Nephron (organoid): ENCODE measurements around the gene TNFRSF11A.

Experiments used
- H3K27ac Mint-ChIP-seq, 3 experiments: 2 replicates each; pipeline ENCODE4 v1.8.0; 2020; ENCODE audit warnings: mixed read lengths in 3 of 3, mild to moderate bottlenecking in 2 of 3, moderate library complexity in 1 of 3
- H3K27me3 Mint-ChIP-seq: 2 replicates; pipeline ENCODE4 v1.8.0; 2021; ENCODE audit warnings: low read depth, mild to moderate bottlenecking, moderate library complexity, mixed read lengths
- H3K36me3 Mint-ChIP-seq: 2 replicates; pipeline ENCODE4 v1.8.0; 2020; ENCODE audit warnings: low read depth, mixed read lengths
- H3K4me1 Mint-ChIP-seq: 2 replicates; pipeline ENCODE4 v1.8.0; 2020; ENCODE audit warnings: mixed read lengths
- H3K4me3 Mint-ChIP-seq, 3 experiments: 2 replicates each; pipeline ENCODE4 v1.8.0; 2020; ENCODE audit warnings: mild to moderate bottlenecking in 3 of 3, mixed read lengths in 3 of 3, moderate library complexity in 2 of 3
- H3K9me3 Mint-ChIP-seq: 2 replicates; pipeline ENCODE4 v1.8.0; 2020; ENCODE audit warnings: mixed read lengths
- TF ChIP-seq, protein P1 (sequence below), 3 experiments: fragments of 200-600 bp; sonication (generic); IDR thresholded peaks; one replicate each; pipeline ENCODE4 v1.5.0; 2021; ENCODE audit warnings: antibody characterized with exemption in 3 of 3; ENCODE audit not compliant: unreplicated experiment in 3 of 3

TNFRSF11A gene

GRCh38 chr18:62399276-62399675, 74.2 kb downstream of the TNFRSF11A start:
- TF ChIP-seq, protein P1, sequence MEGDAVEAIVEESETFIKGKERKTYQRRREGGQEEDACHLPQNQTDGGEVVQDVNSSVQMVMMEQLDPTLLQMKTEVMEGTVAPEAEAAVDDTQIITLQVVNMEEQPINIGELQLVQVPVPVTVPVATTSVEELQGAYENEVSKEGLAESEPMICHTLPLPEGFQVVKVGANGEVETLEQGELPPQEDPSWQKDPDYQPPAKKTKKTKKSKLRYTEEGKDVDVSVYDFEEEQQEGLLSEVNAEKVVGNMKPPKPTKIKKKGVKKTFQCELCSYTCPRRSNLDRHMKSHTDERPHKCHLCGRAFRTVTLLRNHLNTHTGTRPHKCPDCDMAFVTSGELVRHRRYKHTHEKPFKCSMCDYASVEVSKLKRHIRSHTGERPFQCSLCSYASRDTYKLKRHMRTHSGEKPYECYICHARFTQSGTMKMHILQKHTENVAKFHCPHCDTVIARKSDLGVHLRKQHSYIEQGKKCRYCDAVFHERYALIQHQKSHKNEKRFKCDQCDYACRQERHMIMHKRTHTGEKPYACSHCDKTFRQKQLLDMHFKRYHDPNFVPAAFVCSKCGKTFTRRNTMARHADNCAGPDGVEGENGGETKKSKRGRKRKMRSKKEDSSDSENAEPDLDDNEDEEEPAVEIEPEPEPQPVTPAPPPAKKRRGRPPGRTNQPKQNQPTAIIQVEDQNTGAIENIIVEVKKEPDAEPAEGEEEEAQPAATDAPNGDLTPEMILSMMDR (IDR thresholded peaks at IDR 0.05; ENCODE audit: unreplicated experiment in 3 of 3): no peak
- H3K36me3 Mint-ChIP-seq: no peaks in the 10 kb centered on the region

GRCh38 chr18:62399781-62400308, 74.7 kb downstream of the TNFRSF11A start:
- Mint-ChIP-seq H3K27me3 (no peaks in the 10 kb centered on the region), H3K36me3 (no peaks in the 10 kb centered on the region), H3K9me3 (no peaks in the 10 kb centered on the region), H3K27ac (no peak overlapping the region), H3K4me1 (no peaks in the 10 kb centered on the region), H3K4me3 (no peak overlapping the region)
- TF ChIP-seq, protein P1 (IDR thresholded peaks at IDR 0.05; ENCODE audit: unreplicated experiment in 3 of 3): no peak

More at GRCh38 chr18:62399276-62399675, 74.2 kb downstream of the TNFRSF11A start:
- H3K27me3 Mint-ChIP-seq: no peaks in the 10 kb centered on the region
- no peaks in the 10 kb centered on the region for H3K9me3 Mint-ChIP-seq
- no peaks in the 10 kb centered on the region for H3K4me1 Mint-ChIP-seq
- H3K27ac Mint-ChIP-seq: no peak overlapping the region
- H3K4me3 Mint-ChIP-seq: no peak overlapping the region

DNA sequence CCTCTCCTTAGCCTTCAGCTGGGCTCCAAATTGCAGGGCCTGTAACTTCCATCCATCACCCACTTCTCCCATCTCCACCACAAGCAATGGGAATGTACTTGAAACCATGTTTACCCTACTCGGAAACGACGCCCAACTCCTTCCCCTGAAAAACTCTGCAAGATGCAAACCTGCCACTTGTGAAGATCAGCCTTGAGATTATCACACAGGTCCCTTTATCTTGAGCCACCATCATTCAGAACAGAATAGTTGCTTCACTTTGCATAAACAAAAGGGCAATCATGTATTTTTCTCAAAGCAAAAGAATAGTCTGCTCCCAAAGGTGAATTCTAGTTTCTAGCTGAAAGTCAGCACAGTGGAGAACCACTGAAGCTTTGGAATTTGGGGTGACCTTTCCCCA, 75.8 kb downstream of the TNFRSF11A start:
- H3K27ac Mint-ChIP-seq: no peak overlapping the region
- H3K27me3 Mint-ChIP-seq: no peaks in the 10 kb centered on the region
- no peaks in the 10 kb centered on the region for H3K4me1 Mint-ChIP-seq
- no peaks in the 10 kb centered on the region for H3K36me3 Mint-ChIP-seq
- H3K4me3 Mint-ChIP-seq: no peak overlapping the region
- no peaks in the 10 kb centered on the region for H3K9me3 Mint-ChIP-seq
- TF ChIP-seq, protein P1 (IDR thresholded peaks at IDR 0.05; ENCODE audit: unreplicated experiment in 3 of 3): no peak

GRCh38 chr18:62402342-62402948, 77.3 kb downstream of the TNFRSF11A start:
- Mint-ChIP-seq H3K4me1 (no peaks in the 10 kb centered on the region), H3K9me3 (no peaks in the 10 kb centered on the region), H3K27me3 (no peaks in the 10 kb centered on the region), H3K4me3 (no peak overlapping the region), H3K27ac (no peak overlapping the region), H3K36me3 (no peaks in the 10 kb centered on the region)
- TF ChIP-seq, protein P1 (IDR thresholded peaks at IDR 0.05; ENCODE audit: unreplicated experiment in 3 of 3): no peak

GRCh38 chr18:62403120-62403519, 78.0 kb downstream of the TNFRSF11A start:
- Mint-ChIP-seq H3K36me3 (no peaks in the 10 kb centered on the region), H3K27me3 (no peaks in the 10 kb centered on the region), H3K4me1 (no peaks in the 10 kb centered on the region), H3K9me3 (no peaks in the 10 kb centered on the region), H3K27ac (no peak overlapping the region), H3K4me3 (no peak overlapping the region)
- TF ChIP-seq, protein P1 (IDR thresholded peaks at IDR 0.05; ENCODE audit: unreplicated experiment in 3 of 3): no peak

DNA sequence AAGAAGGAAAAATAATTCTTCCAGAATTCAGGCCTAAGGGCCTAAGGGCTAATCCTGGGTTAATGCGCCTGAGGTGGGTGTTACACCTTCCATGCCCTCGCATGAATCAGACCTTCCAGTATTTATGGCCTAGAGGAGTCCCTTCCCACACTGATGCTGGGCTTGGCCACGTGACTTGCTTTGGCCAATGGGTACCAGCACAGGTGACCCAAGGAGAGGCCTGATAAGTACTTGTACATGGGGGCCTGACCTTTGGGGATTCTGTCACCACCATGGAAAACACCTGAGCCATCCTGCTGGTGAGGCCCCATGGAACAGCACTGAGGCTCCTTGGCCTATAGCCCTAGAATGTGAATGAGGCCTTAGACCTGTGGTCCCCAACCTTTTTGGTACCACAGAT, 79.8 kb downstream of the TNFRSF11A start:
- TF ChIP-seq, protein P1 (IDR thresholded peaks at IDR 0.05; ENCODE audit: unreplicated experiment in 3 of 3): no peak
- Mint-ChIP-seq H3K4me3 (no peak overlapping the region), H3K27me3 (no peaks in the 10 kb centered on the region), H3K4me1 (no peaks in the 10 kb centered on the region), H3K36me3 (no peaks in the 10 kb centered on the region), H3K27ac (no peak overlapping the region), H3K9me3 (no peaks in the 10 kb centered on the region)
